ENCODE results near the gene OR14J1. TPM values are rescaled to one million over a fixed set of nuclear protein-coding genes. Genes with fewer than 3 reads are reported as not detected.

OR14J1 gene, protein sequence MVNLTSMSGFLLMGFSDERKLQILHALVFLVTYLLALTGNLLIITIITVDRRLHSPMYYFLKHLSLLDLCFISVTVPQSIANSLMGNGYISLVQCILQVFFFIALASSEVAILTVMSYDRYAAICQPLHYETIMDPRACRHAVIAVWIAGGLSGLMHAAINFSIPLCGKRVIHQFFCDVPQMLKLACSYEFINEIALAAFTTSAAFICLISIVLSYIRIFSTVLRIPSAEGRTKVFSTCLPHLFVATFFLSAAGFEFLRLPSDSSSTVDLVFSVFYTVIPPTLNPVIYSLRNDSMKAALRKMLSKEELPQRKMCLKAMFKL
- not detected in 2 replicates for total RNA-seq

DNA sequence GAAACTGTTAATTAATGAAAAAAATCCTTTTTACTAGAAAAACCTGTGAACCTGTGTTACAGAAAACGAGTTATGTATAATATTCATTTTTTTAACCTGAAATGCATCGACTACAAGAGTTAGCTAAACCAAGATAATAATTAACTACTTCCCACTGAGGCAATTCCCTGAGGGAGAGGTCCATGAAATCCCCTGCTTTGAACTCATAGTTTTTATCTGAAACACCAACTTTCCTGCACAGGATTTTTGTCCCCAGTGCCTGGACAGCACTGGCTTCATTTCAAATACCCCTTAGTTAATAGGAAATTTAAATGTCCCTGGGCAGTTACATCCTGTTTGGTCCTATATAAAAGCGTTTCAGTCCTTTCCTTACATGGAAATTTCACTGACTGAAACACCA, at the start of gene OR14J1:
OR14J1 (plus strand) TSS at position 386 of the 400 bp plus-strand sequence. CDS start 4,989 bp downstream, outside the sequence.

Other genes with a start within 250 kb of the OR14J1 start
- not detected in 2 replicates for gene OR2B3, start 214.4 kb upstream of the OR14J1 start, total RNA-seq
- gene OR2J1, start 202.2 kb upstream of the OR14J1 start, total RNA-seq = not detected in 2 replicates
- gene OR2J3, start 193.6 kb upstream of the OR14J1 start, total RNA-seq = not detected in 2 replicates
- gene OR2J2, start 130.8 kb upstream of the OR14J1 start, total RNA-seq = not detected in 2 replicates
- not detected in 2 replicates for gene OR5V1, start 67.2 kb downstream of the OR14J1 start, total RNA-seq
- gene OR12D3, start 73.6 kb downstream of the OR14J1 start, total RNA-seq = not detected in 2 replicates
- gene OR12D2, start 93.9 kb downstream of the OR14J1 start, total RNA-seq = not detected in 2 replicates
- gene OR12D1, start 113.2 kb downstream of the OR14J1 start, total RNA-seq = not detected in 2 replicates
- not detected in 2 replicates for gene OR10C1, start 137.6 kb downstream of the OR14J1 start, total RNA-seq
- gene OR11A1, start 155.4 kb downstream of the OR14J1 start, total RNA-seq = not detected in 2 replicates
- not detected in 2 replicates for gene OR2H1, start 155.5 kb downstream of the OR14J1 start, total RNA-seq
- not detected in 2 replicates for gene MAS1L, start 186.3 kb downstream of the OR14J1 start, total RNA-seq